ENCODE results near the gene SMC5.

- TF ChIP-seq SMC3 (IDR thresholded peaks at IDR 0.05; ENCODE audit: low read length) (no peak), FOXK1 (CRISPR knock-in tag; IDR thresholded peaks at IDR 0.05; ENCODE audit: borderline replicate concordance, low read depth) (no peak)
These were observed 46.0 kb downstream of the SMC5 start for GRCh38 chr9:70304810-70305209.

All from HepG2 (cell line).